Prostate gland (tissue), 2 donors: ENCODE measurements around the gene TMEM235.

Experiments
- POLR2AphosphoS5 ChIP-seq: sonication (generic); formaldehyde crosslinking; IDR thresholded peaks from one replicate; pipeline ENCODE4 v1.6.1; 2017; ENCODE audit warnings: antibody characterized with exemption
- TF ChIP-seq, protein P1 (sequence below), 4 experiments: fragments of 200-600 bp in 2 of 4; fragments of 450-650 bp in 2 of 4; sonication (generic) in 2 of 4; IDR thresholded peaks; 1 replicate in 3 of 4; 2 replicates in 1 of 4; pipeline ENCODE4 v1.5.1; 2016 to 2019; ENCODE audit warnings: antibody characterized with exemption in 4 of 4, mild to moderate bottlenecking in 2 of 4, moderate library complexity in 2 of 4

GRCh38 chr17:78211032-78211431 lies 20.4 kb upstream of the TMEM235 start:
- no peak for TF ChIP-seq POLR2AphosphoS5
- TF ChIP-seq, protein P1, sequence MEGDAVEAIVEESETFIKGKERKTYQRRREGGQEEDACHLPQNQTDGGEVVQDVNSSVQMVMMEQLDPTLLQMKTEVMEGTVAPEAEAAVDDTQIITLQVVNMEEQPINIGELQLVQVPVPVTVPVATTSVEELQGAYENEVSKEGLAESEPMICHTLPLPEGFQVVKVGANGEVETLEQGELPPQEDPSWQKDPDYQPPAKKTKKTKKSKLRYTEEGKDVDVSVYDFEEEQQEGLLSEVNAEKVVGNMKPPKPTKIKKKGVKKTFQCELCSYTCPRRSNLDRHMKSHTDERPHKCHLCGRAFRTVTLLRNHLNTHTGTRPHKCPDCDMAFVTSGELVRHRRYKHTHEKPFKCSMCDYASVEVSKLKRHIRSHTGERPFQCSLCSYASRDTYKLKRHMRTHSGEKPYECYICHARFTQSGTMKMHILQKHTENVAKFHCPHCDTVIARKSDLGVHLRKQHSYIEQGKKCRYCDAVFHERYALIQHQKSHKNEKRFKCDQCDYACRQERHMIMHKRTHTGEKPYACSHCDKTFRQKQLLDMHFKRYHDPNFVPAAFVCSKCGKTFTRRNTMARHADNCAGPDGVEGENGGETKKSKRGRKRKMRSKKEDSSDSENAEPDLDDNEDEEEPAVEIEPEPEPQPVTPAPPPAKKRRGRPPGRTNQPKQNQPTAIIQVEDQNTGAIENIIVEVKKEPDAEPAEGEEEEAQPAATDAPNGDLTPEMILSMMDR (IDR thresholded peaks at IDR 0.05): no peak
